OCI-LY7 (cell line): Measurements from ENCODE around the gene REEP3.

Source experiments
- EZH2phosphoT487 ChIP-seq: fragments of 200-600 bp; sonication (generic); IDR thresholded peaks from 2 replicates; pipeline ENCODE4 v1.6.1; 2018; ENCODE audit warnings: low read depth, borderline replicate concordance, mild to moderate bottlenecking, mixed run types, antibody characterized with exemption, low read length, moderate library complexity, mixed read lengths
- TF ChIP-seq, protein P1 (sequence below): fragments of 200-600 bp; sonication (generic); conservative IDR thresholded peaks from 2 replicates; pipeline ENCODE4 v1.5.1; 2014; ENCODE audit warnings: mild to moderate bottlenecking, antibody characterized with exemption, low read length, moderate library complexity, mixed read lengths

DNA sequence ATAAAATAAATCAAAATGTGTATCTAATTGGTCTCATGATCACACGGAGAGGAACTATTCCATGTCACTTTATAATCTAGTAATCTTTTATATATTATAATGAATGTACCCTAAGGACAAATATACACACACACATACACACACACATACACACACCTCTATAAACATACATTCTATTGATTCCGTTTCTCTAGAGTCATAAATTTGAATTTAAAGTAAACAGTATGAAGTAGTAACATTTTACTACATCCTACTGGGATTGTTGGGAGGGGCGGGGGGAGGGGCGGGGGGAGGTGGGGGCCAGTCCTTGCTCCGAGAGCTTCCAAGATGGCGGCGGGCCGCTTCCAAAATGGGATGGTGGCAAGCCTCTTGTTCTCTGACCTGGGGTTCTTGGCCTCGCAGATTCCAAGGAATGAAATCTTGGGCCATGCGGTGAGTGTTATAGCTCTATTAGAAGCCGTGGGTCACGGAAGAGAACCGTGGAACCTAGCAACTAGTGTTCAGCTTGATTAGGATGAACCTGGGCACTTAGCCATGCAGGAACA, 143.2 kb downstream of the REEP3 start:
- TF ChIP-seq, protein P1, sequence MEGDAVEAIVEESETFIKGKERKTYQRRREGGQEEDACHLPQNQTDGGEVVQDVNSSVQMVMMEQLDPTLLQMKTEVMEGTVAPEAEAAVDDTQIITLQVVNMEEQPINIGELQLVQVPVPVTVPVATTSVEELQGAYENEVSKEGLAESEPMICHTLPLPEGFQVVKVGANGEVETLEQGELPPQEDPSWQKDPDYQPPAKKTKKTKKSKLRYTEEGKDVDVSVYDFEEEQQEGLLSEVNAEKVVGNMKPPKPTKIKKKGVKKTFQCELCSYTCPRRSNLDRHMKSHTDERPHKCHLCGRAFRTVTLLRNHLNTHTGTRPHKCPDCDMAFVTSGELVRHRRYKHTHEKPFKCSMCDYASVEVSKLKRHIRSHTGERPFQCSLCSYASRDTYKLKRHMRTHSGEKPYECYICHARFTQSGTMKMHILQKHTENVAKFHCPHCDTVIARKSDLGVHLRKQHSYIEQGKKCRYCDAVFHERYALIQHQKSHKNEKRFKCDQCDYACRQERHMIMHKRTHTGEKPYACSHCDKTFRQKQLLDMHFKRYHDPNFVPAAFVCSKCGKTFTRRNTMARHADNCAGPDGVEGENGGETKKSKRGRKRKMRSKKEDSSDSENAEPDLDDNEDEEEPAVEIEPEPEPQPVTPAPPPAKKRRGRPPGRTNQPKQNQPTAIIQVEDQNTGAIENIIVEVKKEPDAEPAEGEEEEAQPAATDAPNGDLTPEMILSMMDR = no peak
- TF ChIP-seq EZH2phosphoT487 = no peak
